ENCODE results near the gene CAMK1. TPM values are rescaled to one million over a fixed set of nuclear protein-coding genes. Genes with fewer than 3 reads are reported as not detected.

CAMK1 gene
- total RNA-seq, 1 experiment from 2014 or later = 36.6 TPM

GRCh38 chr3:9795207-9795606 lies 25.5 kb upstream of the CAMK1 start:
- Histone ChIP-seq H3K9me3 (ENCODE audit: low read length) (no peaks in the 10 kb centered on the region), H3K4me1 (ENCODE audit: insufficient read depth, low read length) (peaks cover 11% of the 10 kb centered on the region), H3K79me2 (ENCODE audit: low read length) (peaks cover 28% of the 10 kb centered on the region), H3K36me3 (ENCODE audit: low read depth, low read length) (peaks cover 26% of the 10 kb centered on the region), H3K27ac (ENCODE audit: low read length) (no peak overlapping the region), H3K9me2 (replicated peaks; ENCODE audit: low read length) (no peaks in the 10 kb centered on the region), H4K20me1 (ENCODE audit: low read length) (no peaks in the 10 kb centered on the region), H2AFZ (ENCODE audit: low read length) (no peak overlapping the region), H3F3A (ENCODE audit: low read length, unreplicated experiment) (no peaks in the 10 kb centered on the region), H3K9ac (ENCODE audit: low read length) (no peak overlapping the region), H3K4me3 (ENCODE audit: low read length) (no peak overlapping the region), H3K4me2 (ENCODE audit: low read length) (no peak overlapping the region), H3K27me3 (ENCODE audit: low read length) (no peaks in the 10 kb centered on the region)
- ChIA-PET CTCF (no interaction called here), POLR2A (ENCODE audit: unreplicated experiment) (no interaction called here)
- intact Hi-C loops (cut with micrococcal nuclease) = no loop called here
- ATAC-seq (no peak), DNase-seq (no peak)
- no TSS peak for BruUV-seq (replicated peaks)
- no peak for TF ChIP-seq EZH2phosphoT487 (IDR thresholded peaks at IDR 0.05; ENCODE audit: borderline replicate concordance, low read length)
- TF ChIP-seq EZH2 (IDR thresholded peaks at IDR 0.05; ENCODE audit: low read length, unreplicated experiment) = no peak
- no peak for TF ChIP-seq CTCF (conservative IDR thresholded peaks at IDR 0.05; ENCODE audit: low read depth, low read length)

GRCh38 chr3:9794400-9794799 lies 24.7 kb upstream of the CAMK1 start:
- ChIA-PET CTCF (no interaction called here), POLR2A (ENCODE audit: unreplicated experiment) (no interaction called here)
- Histone ChIP-seq H3K27ac (ENCODE audit: low read length) (no peak overlapping the region), H3K9me2 (replicated peaks; ENCODE audit: low read length) (no peaks in the 10 kb centered on the region), H3K4me1 (ENCODE audit: insufficient read depth, low read length) (peaks cover 11% of the 10 kb centered on the region), H3K9ac (ENCODE audit: low read length) (no peak overlapping the region), H3K36me3 (ENCODE audit: low read depth, low read length) (peaks cover 19% of the 10 kb centered on the region; the same call in 1 of the 2 replicates), H4K20me1 (ENCODE audit: low read length) (no peaks in the 10 kb centered on the region), H3K4me2 (ENCODE audit: low read length) (peak overlapping the region; percentile 98), H2AFZ (ENCODE audit: low read length) (no peak overlapping the region), H3F3A (ENCODE audit: low read length, unreplicated experiment) (no peaks in the 10 kb centered on the region), H3K79me2 (ENCODE audit: low read length) (peaks cover 28% of the 10 kb centered on the region), H3K9me3 (ENCODE audit: low read length) (no peaks in the 10 kb centered on the region), H3K27me3 (ENCODE audit: low read length) (no peaks in the 10 kb centered on the region), H3K4me3 (ENCODE audit: low read length) (no peak overlapping the region)
- ATAC-seq (no peak), DNase-seq (no peak)
- intact Hi-C loops (cut with micrococcal nuclease) = loop anchor here (5.0 kb wide), 1 partner anchor 77 kb away; no protein-coding TSS in a partner anchor
- TF ChIP-seq EZH2phosphoT487 (IDR thresholded peaks at IDR 0.05; ENCODE audit: borderline replicate concordance, low read length) = no peak
- TF ChIP-seq CTCF (conservative IDR thresholded peaks at IDR 0.05; ENCODE audit: low read depth, low read length) = no peak
- TF ChIP-seq EZH2 (IDR thresholded peaks at IDR 0.05; ENCODE audit: low read length, unreplicated experiment) = no peak
- no TSS peak for BruUV-seq (replicated peaks)

- TSS peak; percentile 57 for BruUV-seq (replicated peaks)
- intact Hi-C loops (cut with micrococcal nuclease) = loop anchor here (5.0 kb wide), 1 partner anchor 76 kb away; no protein-coding TSS in a partner anchor
- POLR2A ChIA-PET (ENCODE audit: unreplicated experiment) = interaction anchor here (0.6 to 1.1 kb wide), 8 partner anchors 11 to 989 kb away, joined by 3 to 12 read pairs (median 6); partner anchors contain the start of genes IL17RC, OGG1 and SETD5
- H3K4me1 ChIP-seq (ENCODE audit: insufficient read depth, low read length) = peaks cover 11% of the 10 kb centered on the region
- peak overlapping the region; percentile 97 for H3K9ac ChIP-seq (ENCODE audit: low read length)
- TF ChIP-seq CTCF (conservative IDR thresholded peaks at IDR 0.05; ENCODE audit: low read depth, low read length) (no peak), EZH2 (IDR thresholded peaks at IDR 0.05; ENCODE audit: low read length, unreplicated experiment) (no peak), EZH2phosphoT487 (IDR thresholded peaks at IDR 0.05; ENCODE audit: borderline replicate concordance, low read length) (no peak)
- peak; percentile 32 for ATAC-seq
- no peaks in the 10 kb centered on the region for H4K20me1 ChIP-seq (ENCODE audit: low read length)
- peak; percentile 26 for DNase-seq
- H3K9me2 ChIP-seq (replicated peaks; ENCODE audit: low read length) = no peaks in the 10 kb centered on the region
- peaks cover 12% of the 10 kb centered on the region; the same call in 1 of the 2 replicates for H3K36me3 ChIP-seq (ENCODE audit: low read depth, low read length)
- no peaks in the 10 kb centered on the region for H3K27me3 ChIP-seq (ENCODE audit: low read length)
- peak overlapping the region; percentile 82 for H2AFZ ChIP-seq (ENCODE audit: low read length)
- H3K79me2 ChIP-seq (ENCODE audit: low read length) = peaks cover 28% of the 10 kb centered on the region
- peak overlapping the region; percentile 98 for H3K4me2 ChIP-seq (ENCODE audit: low read length)
- H3F3A ChIP-seq (ENCODE audit: low read length, unreplicated experiment) = no peaks in the 10 kb centered on the region
- H3K9me3 ChIP-seq (ENCODE audit: low read length) = no peaks in the 10 kb centered on the region
- CTCF ChIA-PET = no interaction called here
- peak overlapping the region; percentile 99 for H3K4me3 ChIP-seq (ENCODE audit: low read length)
- H3K27ac ChIP-seq (ENCODE audit: low read length) = peak overlapping the region; percentile 79
Observed at GRCh38 chr3:9793161-9793781, 23.5 kb upstream of the CAMK1 start.

Data from PC-3 (cell line).